Mammary epithelial cell (primary cell): Measurements from ENCODE around the gene RFX2.

ENCODE experiments used
- CTCF ChIP-seq, 2 donors: IDR thresholded peaks in 1 of 2; conservative IDR thresholded peaks in 1 of 2; 2 replicates each; pipeline ENCODE4 v1.5.1; 2011 to 2012; ENCODE audit warnings: inconsistent platforms in 2 of 2, low read length in 2 of 2, mild to moderate bottlenecking in 2 of 2, control low read depth in 1 of 2, low read depth in 1 of 2; ENCODE audit not compliant: insufficient read depth in 1 of 2; ENCODE audit errors: extremely low read depth in 1 of 2
- EZH2 ChIP-seq: IDR thresholded peaks from 2 replicates; pipeline ENCODE4 v1.6.1; 2012; ENCODE audit warnings: low read length, inconsistent platforms, borderline replicate concordance

GRCh38 chr19:6020166-6020882 lies 90.0 kb downstream of the RFX2 start:
- TF ChIP-seq CTCF (conservative IDR thresholded peaks at IDR 0.05 in 1 of 2, IDR thresholded peaks at IDR 0.05 in 1 of 2; ENCODE audit: extremely low read depth in 1 of 2, insufficient read depth in 1 of 2, low read depth in 1 of 2, low read length in 2 of 2) (no peak), EZH2 (no peak)
